B cell (primary cell): ENCODE results near the gene GEMIN7. TPM values are rescaled to one million over a fixed set of nuclear protein-coding genes. Genes with fewer than 3 reads are reported as not detected.

Source experiments
- ATAC-seq: fragments of 200-7000 bp; cut with Tn5 transposase; one replicate; pipeline ENCODE4 v1.10.0; 2021; ENCODE audit warnings: low read depth, mild to moderate bottlenecking, moderate number of reproducible peaks, moderate library complexity
- CTCF ChIA-PET: fragments of 350-600 bp; sonication (Branson Sonifier 250); formaldehyde crosslinking; loops from one replicate; lab custom pipeline; 2021; ENCODE audit warnings: antibody characterized with exemption, inconsistent platforms; lab: Charles Lee
- POLR2A ChIA-PET: fragments of 350-600 bp; sonication (Branson Sonifier 250); formaldehyde crosslinking; loops from one replicate; lab custom pipeline; 2021; ENCODE audit warnings: antibody characterized with exemption; lab: Charles Lee
- DNase-seq: peaks from one replicate; pipeline ENCODE4 v3.0.0; 2013
- H2AFZ ChIP-seq: 2 replicates; pipeline ENCODE4 v1.6.1; 2012; ENCODE audit warnings: mild to moderate bottlenecking, low read depth, low read length; ENCODE audit not compliant: insufficient read depth, poor library complexity, severe bottlenecking
- H3K27ac ChIP-seq, 2 donors: 1 replicate in 1 of 2; 2 replicates in 1 of 2; pipeline ENCODE4 v1.5.1; 2012 to 2013; ENCODE audit warnings: low read length in 2 of 2, mild to moderate bottlenecking in 2 of 2, moderate library complexity in 1 of 2
- H3K27me3 ChIP-seq, 4 experiments: fragments of 200-600 bp in 1 of 4; sonication (generic) in 1 of 4; replicated peaks in 1 of 4; 1 replicate in 2 of 4; 2 replicates in 2 of 4; pipeline versions ENCODE4 v1.6.1 to v1.7.0; 2013 to 2016; ENCODE audit warnings: low read length in 3 of 4, mild to moderate bottlenecking in 2 of 4, mixed read lengths in 1 of 4, moderate library complexity in 1 of 4; ENCODE audit not compliant: insufficient read depth in 4 of 4, control insufficient read depth in 3 of 4; ENCODE audit errors: control extremely low read depth in 1 of 4
- H3K36me3 ChIP-seq, 2 experiments: replicated peaks in 1 of 2; 1 replicate in 1 of 2; 2 replicates in 1 of 2; pipeline versions ENCODE4 v1.6.1 to v1.7.1; 2013; ENCODE audit warnings: low read length in 1 of 2; ENCODE audit not compliant: insufficient read depth in 2 of 2, control insufficient read depth in 1 of 2; ENCODE audit errors: control extremely low read depth in 1 of 2, extremely low read depth in 1 of 2
- H3K4me1 ChIP-seq, 2 donors: fragments of 200-600 bp in 1 of 2; sonication (generic) in 1 of 2; 1 replicate in 1 of 2; 2 replicates in 1 of 2; pipeline versions ENCODE4 v1.5.1 to v1.6.1; 2013 to 2017; ENCODE audit warnings: low read length in 2 of 2; ENCODE audit not compliant: control insufficient read depth in 2 of 2, insufficient read depth in 2 of 2
- H3K4me2 ChIP-seq: replicated peaks from 2 replicates; pipeline ENCODE3; 2012; ENCODE audit warnings: mild to moderate bottlenecking, low read depth, low read length; ENCODE audit not compliant: poor library complexity, severe bottlenecking
- H3K4me3 ChIP-seq, 5 experiments: fragments of 200-600 bp in 1 of 5; sonication (generic) in 1 of 5; 1 replicate in 3 of 5; 2 replicates in 2 of 5; pipeline versions ENCODE4 v1.5.1 to v1.7.0; 2011 to 2016; ENCODE audit warnings: low read length in 4 of 5, mild to moderate bottlenecking in 4 of 5, low read depth in 2 of 5, control low read depth in 1 of 5, moderate library complexity in 1 of 5; ENCODE audit not compliant: insufficient read depth in 1 of 5; ENCODE audit errors: control extremely low read depth in 1 of 5, extremely low read depth in 1 of 5
- H3K79me2 ChIP-seq: fragments of 200-600 bp; sonication (generic); one replicate; pipeline ENCODE4 v1.6.0; 2016; ENCODE audit warnings: low read length; ENCODE audit not compliant: control insufficient read depth, insufficient read depth
- H3K9ac ChIP-seq: fragments of 200-600 bp; sonication (generic); 2 replicates; pipeline ENCODE4 v1.6.1; 2017; ENCODE audit warnings: mild to moderate bottlenecking, low read length, moderate library complexity
- H3K9me3 ChIP-seq, 3 donors: one replicate each; pipeline versions ENCODE4 v1.6.1 to v1.7.1; 2013; ENCODE audit warnings: low read length in 2 of 3; ENCODE audit not compliant: control insufficient read depth in 2 of 3, insufficient read depth in 1 of 3; ENCODE audit errors: control extremely low read depth in 1 of 3
- H4K20me1 ChIP-seq: 2 replicates; pipeline ENCODE4 v1.6.0; 2012; ENCODE audit warnings: mild to moderate bottlenecking, low read length; ENCODE audit not compliant: insufficient read depth, control insufficient read depth, poor library complexity, severe bottlenecking
- H3K27ac Mint-ChIP-seq: one replicate; pipeline ENCODE4 v1.8.0; 2021; ENCODE audit warnings: mixed read lengths
- H3K27me3 Mint-ChIP-seq: one replicate; pipeline ENCODE4 v1.8.0; 2021; ENCODE audit warnings: mixed read lengths
- H3K4me1 Mint-ChIP-seq: one replicate; pipeline ENCODE4 v1.8.0; 2021; ENCODE audit warnings: mixed read lengths
- H3K4me3 Mint-ChIP-seq: one replicate; pipeline ENCODE4 v1.8.0; 2021; ENCODE audit warnings: mixed read lengths
- H3K9me3 Mint-ChIP-seq: one replicate; pipeline ENCODE4 v1.8.0; 2022; ENCODE audit warnings: mixed read lengths; ENCODE audit not compliant: insufficient read depth
- EZH2 ChIP-seq: IDR thresholded peaks from 2 replicates; pipeline ENCODE4 v1.6.1; 2012; ENCODE audit warnings: borderline replicate concordance, low read depth, mild to moderate bottlenecking, moderate library complexity, low read length; ENCODE audit not compliant: insufficient read depth, poor library complexity, severe bottlenecking
- WGBS: methylation state at CpG from one replicate; pipeline ENCODE4 v1.1.5; 2013; ENCODE audit warnings: missing lambda C conversion rate; ENCODE audit not compliant: insufficient coverage; 5-methylcytosine and 5-hydroxymethylcytosine counted together
- intact Hi-C: fragments of 100-400 bp; cut with micrococcal nuclease; formaldehyde crosslinking; loops from one replicate; pipeline ENCODE4 v1.10.0; 2022
- polyA plus RNA-seq: library from polyadenylated mRNA; depleted of rRNA; stranded (reverse); fragments of >200 nt; gene quantifications from 2 replicates; pipeline ENCODE4 v1.2.3, GENCODE V29; 2012
- total RNA-seq, 2 donors: library from RNA; stranded (reverse); fragments of 120-200 nt in 1 of 2; gene quantifications; 1 replicate in 1 of 2; 2 replicates in 1 of 2; pipeline versions ENCODE4 v1.2.3 to v1.2.4, GENCODE V29; 2013 to 2022
- TF ChIP-seq, protein P1 (sequence below): fragments of 200-600 bp; IDR thresholded peaks from one replicate; pipeline ENCODE4 v1.8.0; 2022; ENCODE audit warnings: antibody characterized with exemption, mild to moderate bottlenecking

The GEMIN7 gene
- total and polyA plus RNA-seq, 2 donors (not counting 1 experiment from before 2014, with no cell fraction given): 43.0 to 89.4 TPM

DNA sequence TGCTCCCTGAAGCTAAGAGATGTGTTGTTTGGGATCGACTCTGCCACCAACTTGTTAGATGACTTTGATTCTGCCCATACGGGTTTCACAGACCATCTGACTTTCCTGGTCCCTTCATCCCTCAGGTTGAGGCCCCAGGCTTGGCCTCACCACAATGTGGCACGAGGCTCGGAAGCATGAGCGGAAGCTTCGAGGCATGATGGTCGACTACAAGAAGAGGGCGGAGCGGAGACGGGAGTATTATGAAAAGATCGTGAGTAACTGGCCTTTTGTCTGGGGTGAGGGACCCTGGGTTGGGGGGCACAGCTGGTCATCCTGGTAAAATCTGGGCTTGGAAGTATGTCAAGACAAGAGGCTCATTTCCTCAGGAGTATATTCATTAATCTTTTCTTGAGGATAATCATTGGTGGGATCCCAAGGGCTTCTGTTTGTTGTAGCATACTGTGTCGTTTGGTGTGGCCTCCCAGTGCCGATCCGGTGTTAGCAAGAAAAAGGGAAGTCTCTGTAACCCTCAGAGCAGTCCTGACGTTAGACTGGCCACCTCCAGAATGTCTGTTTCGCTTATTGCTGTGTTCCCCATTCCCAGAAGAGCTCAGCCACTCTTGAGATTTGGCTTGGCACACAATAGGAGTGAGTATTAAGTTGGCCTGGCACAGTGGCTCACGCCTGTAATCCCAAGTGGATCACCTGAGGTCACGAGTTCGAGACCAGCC, 38.8 kb upstream of the GEMIN7 start:
- peaks cover 26 to 35% of the 10 kb centered on the region in 2 donors for H3K4me1 ChIP-seq
- H3K4me3 ChIP-seq: peak overlapping the region; percentile 9 to 96 (median 94)
- peaks cover 42% of the 10 kb centered on the region for H4K20me1 ChIP-seq
- 77% methylated on average over 14 of the region's 19 CpGs for WGBS
- peak overlapping the region; percentile 93 to 96 for H3K27ac ChIP-seq
- peak overlapping the region; percentile 77 for H3K4me2 ChIP-seq
- no peak for ATAC-seq
- intact Hi-C loops: no loop called here
- DNase-seq: peak; percentile 38
- peak overlapping the region; percentile 91 for H3K9ac ChIP-seq
- no peaks in the 10 kb centered on the region for H3K9me3 Mint-ChIP-seq
- peak overlapping the region; percentile 96 for H3K27ac Mint-ChIP-seq
- no peak for TF ChIP-seq EZH2
- TF ChIP-seq, protein P1, sequence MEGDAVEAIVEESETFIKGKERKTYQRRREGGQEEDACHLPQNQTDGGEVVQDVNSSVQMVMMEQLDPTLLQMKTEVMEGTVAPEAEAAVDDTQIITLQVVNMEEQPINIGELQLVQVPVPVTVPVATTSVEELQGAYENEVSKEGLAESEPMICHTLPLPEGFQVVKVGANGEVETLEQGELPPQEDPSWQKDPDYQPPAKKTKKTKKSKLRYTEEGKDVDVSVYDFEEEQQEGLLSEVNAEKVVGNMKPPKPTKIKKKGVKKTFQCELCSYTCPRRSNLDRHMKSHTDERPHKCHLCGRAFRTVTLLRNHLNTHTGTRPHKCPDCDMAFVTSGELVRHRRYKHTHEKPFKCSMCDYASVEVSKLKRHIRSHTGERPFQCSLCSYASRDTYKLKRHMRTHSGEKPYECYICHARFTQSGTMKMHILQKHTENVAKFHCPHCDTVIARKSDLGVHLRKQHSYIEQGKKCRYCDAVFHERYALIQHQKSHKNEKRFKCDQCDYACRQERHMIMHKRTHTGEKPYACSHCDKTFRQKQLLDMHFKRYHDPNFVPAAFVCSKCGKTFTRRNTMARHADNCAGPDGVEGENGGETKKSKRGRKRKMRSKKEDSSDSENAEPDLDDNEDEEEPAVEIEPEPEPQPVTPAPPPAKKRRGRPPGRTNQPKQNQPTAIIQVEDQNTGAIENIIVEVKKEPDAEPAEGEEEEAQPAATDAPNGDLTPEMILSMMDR: no peak
- H3K27me3 Mint-ChIP-seq: no peaks in the 10 kb centered on the region
- peak overlapping the region; percentile 96 for H3K4me3 Mint-ChIP-seq
- CTCF ChIA-PET: interaction anchor here (0.7 to 5.1 kb wide), 9 partner anchors 11 to 74 kb away, joined by 3 to 24 read pairs (median 5); partner anchors contain the start of gene PPP1R37
- peaks cover 6 to 75% of the 10 kb centered on the region in 2 experiments for H3K36me3 ChIP-seq
- peaks cover 0 to 6% (median 0%) of the 10 kb centered on the region in 3 donors for H3K9me3 ChIP-seq
- peaks cover 45% of the 10 kb centered on the region for H3K4me1 Mint-ChIP-seq
- H3K27me3 ChIP-seq: no peaks in the 10 kb centered on the region
- POLR2A ChIA-PET: interaction anchor here (0.7 to 3.1 kb wide), 8 partner anchors 9 to 1045 kb away, joined by 3 to 26 read pairs (median 6); partner anchors contain the start of genes PPP1R37 and RELB
- H3K79me2 ChIP-seq: peaks cover 82% of the 10 kb centered on the region
- no peak overlapping the region for H2AFZ ChIP-seq

DNA sequence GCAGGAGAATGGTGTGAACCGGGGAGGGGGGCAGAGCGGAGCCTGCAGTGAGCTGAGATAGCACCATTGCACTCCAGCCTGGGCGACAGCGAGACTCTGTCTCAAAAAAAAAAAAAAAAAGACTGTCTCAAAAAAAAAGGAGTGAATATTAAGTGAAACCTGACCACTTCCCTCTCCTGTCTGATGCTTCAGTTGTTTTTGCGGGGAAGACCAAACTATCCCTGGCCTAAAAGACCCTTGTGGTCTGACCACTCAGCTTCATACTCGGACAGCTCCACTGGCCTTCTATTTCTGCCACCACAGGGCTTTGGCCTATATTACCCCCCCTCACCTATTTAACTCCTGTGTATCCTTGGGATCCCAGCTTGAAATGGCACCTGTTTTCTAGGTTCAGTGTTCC, 37.9 kb upstream of the GEMIN7 start:
- Histone ChIP-seq H4K20me1 (peaks cover 49% of the 10 kb centered on the region), H3K27ac (peak overlapping the region; percentile 29 to 96), H3K27me3 (no peaks in the 10 kb centered on the region), H2AFZ (no peak overlapping the region), H3K4me3 (no peak overlapping the region), H3K4me2 (peak overlapping the region; percentile 77), H3K36me3 (peaks cover 3 to 76% of the 10 kb centered on the region in 2 experiments), H3K79me2 (peaks cover 88% of the 10 kb centered on the region), H3K9me3 (no peaks in the 10 kb centered on the region), H3K4me1 (peaks cover 34 to 45% of the 10 kb centered on the region in 2 donors), H3K9ac (no peak overlapping the region)
- peak overlapping the region; percentile 96 for H3K27ac Mint-ChIP-seq
- H3K9me3 Mint-ChIP-seq: no peaks in the 10 kb centered on the region
- ATAC-seq (no peak), DNase-seq (peak; percentile 34)
- peaks cover 54% of the 10 kb centered on the region for H3K4me1 Mint-ChIP-seq
- H3K27me3 Mint-ChIP-seq: no peaks in the 10 kb centered on the region
- ChIA-PET POLR2A (interaction anchor here (0.7 kb wide), 1 partner anchor 1046 kb away, joined by 5 read pairs; no protein-coding TSS in a partner anchor), CTCF (interaction anchor here (0.7 to 5.1 kb wide), 5 partner anchors 10 to 52 kb away, joined by 3 to 24 read pairs (median 6); partner anchors contain the start of gene RELB)
- intact Hi-C loops: no loop called here
- TF ChIP-seq, protein P1: no peak
- no peak for TF ChIP-seq EZH2
- peak overlapping the region; percentile 96 for H3K4me3 Mint-ChIP-seq
- WGBS: 67% methylated on average over 1 of the region's 6 CpGs
